Measurements from ENCODE around the gene KATNAL1. TPM values are rescaled to one million over a fixed set of nuclear protein-coding genes. Genes with fewer than 3 reads are reported as not detected.
A peak's percentile ranks its signal among the peaks of the same experiment; 100 is the strongest.

KATNAL1 gene
- polyA plus RNA-seq, 1 of the 3 experiments (the other 2 are of a cell fraction): 5.1 TPM

GRCh38 chr13:30301827-30302226 is 5.5 kb downstream of the KATNAL1 start:
- DNase-seq: no peak
- Histone ChIP-seq H4K20me1 (ENCODE audit: insufficient read depth) (peaks cover 9% of the 10 kb centered on the region), H3K9me3 (peaks cover 5% of the 10 kb centered on the region; the same call in 1 of the 2 replicates), H3K36me3 (replicated peaks in 1 of 2; ENCODE audit: control insufficient read depth in 1 of 2, insufficient read depth in 2 of 2, low read length in 1 of 2) (peaks cover 0 to 10% of the 10 kb centered on the region in 2 experiments), H3K4me2 (peak overlapping the region; percentile 63), H3K27ac (ENCODE audit: low read depth in 2 of 2, low read length in 1 of 2) (peak overlapping the region in 1 of 2 experiments; percentile 57; a peak in 2 of 4 replicates), H2AFZ (ENCODE audit: low read depth) (no peak overlapping the region), H3K79me2 (ENCODE audit: insufficient read depth) (peaks cover 100% of the 10 kb centered on the region), H3K9ac (no peak overlapping the region), H3K4me3 (ENCODE audit: low read depth in 2 of 2, low read length in 1 of 2) (no peak overlapping the region), H3K27me3 (ENCODE audit: insufficient read depth) (no peaks in the 10 kb centered on the region), H3F3A (replicated peaks; ENCODE audit: insufficient read depth) (peaks cover 29% of the 10 kb centered on the region), H3K4me1 (ENCODE audit: control insufficient read depth in 1 of 2, insufficient read depth in 2 of 2, low read depth in 1 of 2, low read length in 1 of 2) (peaks cover 14 to 38% of the 10 kb centered on the region in 2 experiments; a peak in 3 of 4 replicates), H3K9me2 (0 out of 2 replicates have a peak, but pooled peaks cover 4% of the 10 kb centered on the region)
- POLR2A ChIA-PET: no interaction called here
- no peak for TF ChIP-seq FOXJ3 (CRISPR knock-in tag; IDR thresholded peaks at IDR 0.05)
- TF ChIP-seq SMC3 (IDR thresholded peaks at IDR 0.05; ENCODE audit: low read depth, low read length): no peak
- no peak for TF ChIP-seq EP300 (IDR thresholded peaks at IDR 0.05; ENCODE audit: borderline replicate concordance in 1 of 2, low read depth in 1 of 2, low read length in 1 of 2)
- TF ChIP-seq GABPA (IDR thresholded peaks at IDR 0.05; ENCODE audit: low read depth): no peak
- TF ChIP-seq USF2 (IDR thresholded peaks at IDR 0.05; ENCODE audit: borderline replicate concordance, low read depth, low read length): no peak
- no peak for TF ChIP-seq ZBTB33 (IDR thresholded peaks at IDR 0.05; ENCODE audit: borderline replicate concordance, low read depth)
- no peak for TF ChIP-seq ELF1 (IDR thresholded peaks at IDR 0.05)
- 90% methylated on average over 5 of the region's 5 CpGs for WGBS (ENCODE audit: low lambda C conversion rate)
- CTCF ChIA-PET: no interaction called here

GRCh38 chr13:30300596-30300995 is 6.8 kb downstream of the KATNAL1 start:
- DNase-seq: no peak
- Histone ChIP-seq H3K4me2 (no peak overlapping the region; the same call in 1 of the 2 replicates), H3K4me3 (ENCODE audit: low read depth in 2 of 2, low read length in 1 of 2) (no peak overlapping the region), H3K27me3 (ENCODE audit: insufficient read depth) (no peaks in the 10 kb centered on the region), H2AFZ (ENCODE audit: low read depth) (no peak overlapping the region), H3K9ac (0 out of 2 replicates have a peak overlapping the region, but pooled peaks have one; percentile 19), H3K36me3 (replicated peaks in 1 of 2; ENCODE audit: control insufficient read depth in 1 of 2, insufficient read depth in 2 of 2, low read length in 1 of 2) (peaks cover 0 to 10% of the 10 kb centered on the region in 2 experiments), H3K79me2 (ENCODE audit: insufficient read depth) (peaks cover 100% of the 10 kb centered on the region), H3K27ac (ENCODE audit: low read depth in 2 of 2, low read length in 1 of 2) (peak overlapping the region in 1 of 2 experiments; percentile 57; a peak in 2 of 4 replicates), H3F3A (replicated peaks; ENCODE audit: insufficient read depth) (peaks cover 29% of the 10 kb centered on the region), H3K9me2 (0 out of 2 replicates have a peak, but pooled peaks cover 4% of the 10 kb centered on the region), H3K9me3 (peaks cover 5% of the 10 kb centered on the region; the same call in 1 of the 2 replicates), H3K4me1 (ENCODE audit: control insufficient read depth in 1 of 2, insufficient read depth in 2 of 2, low read depth in 1 of 2, low read length in 1 of 2) (peaks cover 7 to 38% of the 10 kb centered on the region in 2 experiments; a peak in 3 of 4 replicates), H4K20me1 (ENCODE audit: insufficient read depth) (peaks cover 14% of the 10 kb centered on the region)
- POLR2A ChIA-PET: no interaction called here
- CTCF ChIA-PET: interaction anchor here (0.7 kb wide), 1 partner anchor 712 kb away, joined by 4 read pairs; no protein-coding TSS in a partner anchor
- 89% methylated on average over 1 of the region's 1 CpG for WGBS (ENCODE audit: low lambda C conversion rate)
- TF ChIP-seq FOSL2 (IDR thresholded peaks at IDR 0.05; ENCODE audit: borderline replicate concordance, low read depth) (no peak), EP300 (IDR thresholded peaks at IDR 0.05; ENCODE audit: borderline replicate concordance in 1 of 2, low read depth in 1 of 2, low read length in 1 of 2) (no peak), NRF1 (IDR thresholded peaks at IDR 0.05; ENCODE audit: low read depth, low read length) (no peak), REST (IDR thresholded peaks at IDR 0.05; ENCODE audit: low read depth, low read length) (no peak), NFIC (IDR thresholded peaks at IDR 0.05; ENCODE audit: borderline replicate concordance) (no peak), GATA2 (CRISPR knock-in tag; IDR thresholded peaks at IDR 0.05) (no peak), MXI1 (IDR thresholded peaks at IDR 0.05; ENCODE audit: low read depth, low read length) (no peak), MEF2A (IDR thresholded peaks at IDR 0.05; ENCODE audit: borderline replicate concordance, low read depth) (no peak), TCF12 (IDR thresholded peaks at IDR 0.05) (no peak), YY1 (IDR thresholded peaks at IDR 0.05; ENCODE audit: low read depth) (no peak), SMC3 (IDR thresholded peaks at IDR 0.05; ENCODE audit: low read depth, low read length) (no peak), PBX3 (IDR thresholded peaks at IDR 0.05) (no peak), RFX5 (IDR thresholded peaks at IDR 0.05; ENCODE audit: low read length) (no peak), POLR2AphosphoS5 (IDR thresholded peaks at IDR 0.05; ENCODE audit: low read depth, low read length) (no peak), FOXJ3 (CRISPR knock-in tag; IDR thresholded peaks at IDR 0.05) (no peak), USF2 (IDR thresholded peaks at IDR 0.05; ENCODE audit: borderline replicate concordance, low read depth, low read length) (no peak), GABPA (IDR thresholded peaks at IDR 0.05; ENCODE audit: low read depth) (no peak)
